OCI-LY3 (cell line): Measurements from ENCODE around the gene TGFBRAP1.

Experiments used
- H2AFZ ChIP-seq: fragments of 200-600, 300-600 bp; shearing (Covaris generic); 2 replicates; pipeline ENCODE4 v1.6.0; 2014; ENCODE audit warnings: antibody characterized with exemption, low read depth, low read length
- H3K27ac ChIP-seq: fragments of 200-600, 300-600 bp; sonication (generic); 2 replicates; pipeline ENCODE4 v1.5.1; 2014; ENCODE audit warnings: mild to moderate bottlenecking, low read length, moderate library complexity, mixed read lengths
- H3K27me3 ChIP-seq: fragments of 200-600, 300-600 bp; sonication (generic); 2 replicates; pipeline ENCODE4 v1.6.1; 2014; ENCODE audit warnings: low read depth, low read length, mixed read lengths
- H3K36me3 ChIP-seq: fragments of 200-600, 300-600 bp; sonication (generic); replicated peaks from 2 replicates; pipeline ENCODE3; 2014; ENCODE audit warnings: low read depth, low read length, mixed read lengths
- H3K4me1 ChIP-seq: fragments of 300-600, 200-600 bp; sonication (generic); 2 replicates; pipeline ENCODE4 v1.6.1; 2014; ENCODE audit warnings: low read length, mixed read lengths
- H3K4me2 ChIP-seq: fragments of 200-600, 300-600 bp; sonication (generic); 2 replicates; pipeline ENCODE4 v1.6.1; 2014; ENCODE audit warnings: low read length, mixed read lengths
- H3K4me3 ChIP-seq: fragments of 300-600, 200-600 bp; sonication (generic); 2 replicates; pipeline ENCODE4 v1.5.1; 2014; ENCODE audit warnings: antibody characterized with exemption, mild to moderate bottlenecking, low read length, moderate library complexity
- H3K79me2 ChIP-seq: fragments of 300-600, 200-600 bp; shearing (Covaris generic); 2 replicates; pipeline ENCODE4 v1.6.1; 2014; ENCODE audit warnings: mild to moderate bottlenecking, low read length, mixed read lengths
- H3K9ac ChIP-seq: fragments of 300-600, 200-600 bp; shearing (Covaris generic); 2 replicates; pipeline ENCODE4 v1.6.0; 2014; ENCODE audit warnings: mild to moderate bottlenecking, low read length, moderate library complexity
- H3K9me3 ChIP-seq: fragments of 200-600, 300-600 bp; shearing (Covaris generic); 2 replicates; pipeline ENCODE4 v1.6.1; 2014; ENCODE audit warnings: low read length, mixed read lengths; ENCODE audit not compliant: insufficient read depth
- H4K20me1 ChIP-seq: fragments of 200-600, 300-600 bp; sonication (generic); 2 replicates; pipeline ENCODE4 v1.6.1; 2016; ENCODE audit warnings: low read length, mixed read lengths; ENCODE audit not compliant: insufficient read depth
- CTCF ChIP-seq: fragments of 200-600, 300-600 bp; sonication (generic); IDR thresholded peaks from 2 replicates; pipeline ENCODE4 v1.5.1; 2014; ENCODE audit warnings: antibody characterized with exemption, low read length, low read depth
- EZH2phosphoT487 ChIP-seq: fragments of 200-600 bp; shearing (Covaris generic); IDR thresholded peaks from 2 replicates; pipeline ENCODE4 v1.6.1; 2018; ENCODE audit warnings: antibody characterized with exemption, mixed run types, low read depth

TGFBRAP1 gene

GRCh38 chr2:105269426-105269825 lies 60.1 kb downstream of the TGFBRAP1 start:
- no peak overlapping the region for H3K9ac ChIP-seq
- H3K27me3 ChIP-seq = no peaks in the 10 kb centered on the region
- no peak overlapping the region for H3K4me3 ChIP-seq
- H3K4me1 ChIP-seq = peaks cover 66% of the 10 kb centered on the region
- TF ChIP-seq EZH2phosphoT487 (no peak), CTCF (no peak)
- H3K27ac ChIP-seq = no peak overlapping the region
- no peaks in the 10 kb centered on the region for H4K20me1 ChIP-seq
- 0 out of 2 replicates have a peak, but pooled peaks cover 11% of the 10 kb centered on the region for H3K79me2 ChIP-seq
- H2AFZ ChIP-seq = no peak overlapping the region
- H3K9me3 ChIP-seq = no peaks in the 10 kb centered on the region
- no peak overlapping the region for H3K4me2 ChIP-seq
- peaks cover 66% of the 10 kb centered on the region for H3K36me3 ChIP-seq

- H3K4me2 ChIP-seq = no peak overlapping the region
- no peak overlapping the region for H3K4me3 ChIP-seq
- no peaks in the 10 kb centered on the region for H4K20me1 ChIP-seq
- H2AFZ ChIP-seq = no peak overlapping the region
- no peaks in the 10 kb centered on the region for H3K27me3 ChIP-seq
- no peaks in the 10 kb centered on the region for H3K9me3 ChIP-seq
- no peak overlapping the region for H3K27ac ChIP-seq
- H3K9ac ChIP-seq = no peak overlapping the region
- H3K36me3 ChIP-seq = peaks cover 23% of the 10 kb centered on the region
- TF ChIP-seq CTCF = no peak
- no peak for TF ChIP-seq EZH2phosphoT487
- H3K79me2 ChIP-seq = no peaks in the 10 kb centered on the region
- H3K4me1 ChIP-seq = peaks cover 19% of the 10 kb centered on the region
These were observed 66.9 kb downstream of the TGFBRAP1 start for GRCh38 chr2:105262651-105263091.

GRCh38 chr2:105261061-105261460 lies 68.5 kb downstream of the TGFBRAP1 start:
- H2AFZ ChIP-seq = no peak overlapping the region
- no peak overlapping the region for H3K4me2 ChIP-seq
- TF ChIP-seq CTCF = no peak
- TF ChIP-seq EZH2phosphoT487 = no peak
- no peaks in the 10 kb centered on the region for H3K9me3 ChIP-seq
- no peaks in the 10 kb centered on the region for H3K79me2 ChIP-seq
- H3K27me3 ChIP-seq = no peaks in the 10 kb centered on the region
- H3K36me3 ChIP-seq = peaks cover 11% of the 10 kb centered on the region
- H3K4me1 ChIP-seq = peaks cover 5% of the 10 kb centered on the region
- H4K20me1 ChIP-seq = no peaks in the 10 kb centered on the region
- H3K4me3 ChIP-seq = no peak overlapping the region
- no peak overlapping the region for H3K27ac ChIP-seq
- no peak overlapping the region for H3K9ac ChIP-seq

- no peak overlapping the region for H2AFZ ChIP-seq
- H3K4me2 ChIP-seq = no peak overlapping the region
- no peak overlapping the region for H3K9ac ChIP-seq
- H3K79me2 ChIP-seq = no peaks in the 10 kb centered on the region
- TF ChIP-seq CTCF (no peak), EZH2phosphoT487 (no peak)
- no peak overlapping the region for H3K27ac ChIP-seq
- H3K9me3 ChIP-seq = no peaks in the 10 kb centered on the region
- peaks cover 2% of the 10 kb centered on the region for H3K36me3 ChIP-seq
- no peaks in the 10 kb centered on the region for H3K27me3 ChIP-seq
- H3K4me1 ChIP-seq = peaks cover 12% of the 10 kb centered on the region
- H4K20me1 ChIP-seq = no peaks in the 10 kb centered on the region
- H3K4me3 ChIP-seq = no peak overlapping the region
These were observed 70.6 kb downstream of the TGFBRAP1 start for GRCh38 chr2:105258835-105259350.
